GM12872 (cell line): ENCODE data around the gene MICOS13.
A peak's percentile ranks its signal among the peaks of the same experiment; 100 is the strongest.

ENCODE experiments used
- CTCF ChIP-seq: IDR thresholded peaks from 3 replicates; pipeline ENCODE4 v1.5.1; 2011; ENCODE audit warnings: low read depth, mild to moderate bottlenecking, low read length, moderate library complexity; ENCODE audit not compliant: insufficient read depth

The MICOS13 gene

GRCh38 chr19:5663904-5664303, 16.4 kb downstream of the MICOS13 start:
- TF ChIP-seq CTCF: no peak

GRCh38 chr19:5661483-5661882, 18.8 kb downstream of the MICOS13 start:
- TF ChIP-seq CTCF: no peak

- TF ChIP-seq CTCF: no peak
These were observed 24.9 kb downstream of the MICOS13 start for GRCh38 chr19:5655412-5655811.

- no peak for TF ChIP-seq CTCF
These were observed 25.4 kb downstream of the MICOS13 start for GRCh38 chr19:5654931-5655330.

- no peak for TF ChIP-seq CTCF
These were observed 28.1 kb downstream of the MICOS13 start for GRCh38 chr19:5652261-5652660.

- TF ChIP-seq CTCF: peak; percentile 33; the same call in 2 of the 3 replicates
These were observed 29.0 kb downstream of the MICOS13 start for GRCh38 chr19:5651361-5651760.

- TF ChIP-seq CTCF: no peak
These were observed 31.9 kb downstream of the MICOS13 start for GRCh38 chr19:5648464-5648863.

GRCh38 chr19:5646703-5647102, 33.6 kb downstream of the MICOS13 start:
- TF ChIP-seq CTCF: no peak
